GM12878 (cell line): Measurements from ENCODE around the gene CAMKK2. TPM values are rescaled to one million over a fixed set of nuclear protein-coding genes. Genes with fewer than 3 reads are reported as not detected.

Experiments
- BACH1 ChIP-seq: fragments of 450-650 bp; IDR thresholded peaks from 2 replicates; pipeline ENCODE4 v1.6.1; 2017; ENCODE audit warnings: mild to moderate bottlenecking, borderline replicate concordance
- CBX3 ChIP-seq: fragments of 200-600 bp; sonication (generic); IDR thresholded peaks from 2 replicates; pipeline ENCODE4 v1.6.1; 2016; ENCODE audit warnings: low read depth, borderline replicate concordance
- CEBPB ChIP-seq, 2 experiments: fragments of 150-350 bp in 1 of 2; IDR thresholded peaks; 2 replicates each; pipeline ENCODE4 v1.6.1; 2012 to 2014; ENCODE audit warnings: low read depth in 2 of 2, low read length in 2 of 2, borderline replicate concordance in 1 of 2, inconsistent platforms in 1 of 2
- CHD4 ChIP-seq: fragments of 200-600 bp; sonication (generic); IDR thresholded peaks from 2 replicates; pipeline ENCODE4 v1.6.1; 2016; ENCODE audit warnings: mild to moderate bottlenecking
- CUX1 ChIP-seq: IDR thresholded peaks from 2 replicates; pipeline ENCODE4 v1.6.1; 2012; ENCODE audit warnings: improper control_type of control experiment, low read depth, low read length; ENCODE audit not compliant: insufficient replicate concordance
- E4F1 ChIP-seq: fragments of 450-650 bp; IDR thresholded peaks from 2 replicates; pipeline ENCODE4 v1.6.1; 2018; ENCODE audit warnings: borderline replicate concordance, mild to moderate bottlenecking; ENCODE audit not compliant: partially characterized antibody
- EED ChIP-seq: sonication (generic); IDR thresholded peaks from 2 replicates; pipeline ENCODE4 v1.6.1; 2016; ENCODE audit warnings: antibody characterized with exemption, low read depth
- EP300 ChIP-seq, 2 experiments: fragments of 150-350 bp in 1 of 2; IDR thresholded peaks; 2 replicates each; pipeline ENCODE4 v1.6.1; 2011 to 2012; ENCODE audit warnings: low read depth in 2 of 2, low read length in 2 of 2, borderline replicate concordance in 1 of 2, improper control_type of control experiment in 1 of 2, inconsistent platforms in 1 of 2; ENCODE audit not compliant: control insufficient read depth in 1 of 2
- FOS ChIP-seq: IDR thresholded peaks from 3 replicates; pipeline ENCODE4 v1.6.1; 2011; ENCODE audit warnings: borderline replicate concordance; ENCODE audit not compliant: insufficient read length; ENCODE audit errors: extremely low read depth
- HDAC2 ChIP-seq: fragments of 200-600 bp; sonication (generic); IDR thresholded peaks from 2 replicates; pipeline ENCODE4 v1.6.1; 2017
- IKZF1 ChIP-seq: fragments of 450-650 bp; conservative IDR thresholded peaks from 2 replicates; pipeline ENCODE4 v1.6.1; 2017; ENCODE audit warnings: antibody characterized with exemption, mild to moderate bottlenecking
- IRF4 ChIP-seq: IDR thresholded peaks from 2 replicates; pipeline ENCODE4 v1.6.1; 2011; ENCODE audit warnings: low read depth, low read length
- MTA2 ChIP-seq: fragments of 450-650 bp; IDR thresholded peaks from 2 replicates; pipeline ENCODE4 v1.6.1; 2016; ENCODE audit warnings: low read depth, mild to moderate bottlenecking, moderate library complexity
- NFYB ChIP-seq: IDR thresholded peaks from 2 replicates; pipeline ENCODE4 v1.6.1; 2011; ENCODE audit warnings: low read depth, mild to moderate bottlenecking, low read length, improper control_type of control experiment, moderate library complexity; ENCODE audit not compliant: insufficient read depth
- RCOR1 ChIP-seq: conservative IDR thresholded peaks from 2 replicates; pipeline ENCODE4 v1.6.1; 2012; ENCODE audit warnings: low read depth, low read length, improper control_type of control experiment
- RFX5 ChIP-seq: IDR thresholded peaks from 2 replicates; pipeline ENCODE4 v1.6.1; 2011; ENCODE audit warnings: low read depth, low read length, improper control_type of control experiment
- SIX5 ChIP-seq: IDR thresholded peaks from 2 replicates; pipeline ENCODE4 v1.6.1; 2011; ENCODE audit warnings: mild to moderate bottlenecking, low read depth, low read length, moderate library complexity; ENCODE audit not compliant: severe bottlenecking
- SMAD5 ChIP-seq: IDR thresholded peaks from 2 replicates; pipeline ENCODE4 v1.6.1; 2016; ENCODE audit warnings: antibody characterized with exemption, low read depth
- ZNF274 ChIP-seq: IDR thresholded peaks from one replicate; pipeline ENCODE4 v1.8.0; 2011; ENCODE audit not compliant: insufficient read length, insufficient read depth
- ZNF384 ChIP-seq: IDR thresholded peaks from 2 replicates; pipeline ENCODE4 v1.6.1; 2012; ENCODE audit warnings: low read depth, mild to moderate bottlenecking, low read length, improper control_type of control experiment, borderline replicate concordance
- ZNF622 ChIP-seq: fragments of 450-650 bp; IDR thresholded peaks from 2 replicates; pipeline ENCODE4 v1.6.1; 2017; ENCODE audit warnings: mild to moderate bottlenecking, inconsistent platforms
- ZZZ3 ChIP-seq: IDR thresholded peaks from 2 replicates; pipeline ENCODE4 v1.6.1; 2011; ENCODE audit warnings: low read depth; ENCODE audit not compliant: control insufficient read depth, insufficient read length
- polyA plus RNA-seq, 11 experiments: library from polyadenylated mRNA; depleted of rRNA in 4 of 11; unstranded in 6 of 11; stranded (reverse) in 5 of 11; fragments of >200 nt; fragmentation: Nextera tagmentation in 4 of 11; fragmentation: Illumina TruSeq in 1 of 11; extraction: Ambion mirVana in 4 of 11; extraction: Trizol in 1 of 11; gene quantifications; 1 replicate in 1 of 11; 2 replicates in 10 of 11; pipeline versions ENCODE4 v1.2.1 to v1.2.3, GENCODE V29; 2011 to 2016; ENCODE audit warnings: inconsistent platforms in 2 of 11, missing spikeins in 2 of 11, low read depth in 1 of 11
- total RNA-seq, 4 experiments: library from RNA; depleted of rRNA in 3 of 4; stranded (reverse); fragments of >200 nt in 3 of 4; fragmentation: Illumina TruSeq in 1 of 4; extraction: Trizol in 1 of 4; gene quantifications; 2 replicates each; pipeline versions ENCODE4 v1.2.1 to v1.2.3, GENCODE V29; 2013 to 2021

The CAMKK2 gene
- total and polyA plus RNA-seq, 10 of the 15 experiments (the other 5 are each of a cell fraction or from before 2014, with no cell fraction given): 5.2 to 40.6 (median 26.6) TPM

GRCh38 chr12:121209624-121210572 lies 86.6 kb downstream of the CAMKK2 start, which contains the start of gene P2RX4 (continued):
- no peak for TF ChIP-seq CEBPB (IDR thresholded peaks at IDR 0.05; ENCODE audit: borderline replicate concordance in 1 of 2, low read depth in 2 of 2, low read length in 2 of 2)
- TF ChIP-seq CUX1: no peak
- TF ChIP-seq SMAD5: peak; percentile 78
- no peak for TF ChIP-seq NFYB
- no peak for TF ChIP-seq HDAC2
- TF ChIP-seq CHD4: no peak
- TF ChIP-seq IRF4: no peak
- TF ChIP-seq BACH1: peak; percentile 96
- TF ChIP-seq E4F1: peak; percentile 81
- no peak for TF ChIP-seq EP300 (IDR thresholded peaks at IDR 0.05; ENCODE audit: borderline replicate concordance in 1 of 2, control insufficient read depth in 1 of 2, low read depth in 2 of 2, low read length in 2 of 2)
- TF ChIP-seq SIX5: no peak
- TF ChIP-seq MTA2: no peak
- TF ChIP-seq IKZF1: peak; percentile 80
- peak; percentile 76 for TF ChIP-seq ZNF384
- no peak for TF ChIP-seq ZNF274
- no peak for TF ChIP-seq FOS
- TF ChIP-seq CBX3: no peak
- no peak for TF ChIP-seq EED
- no peak for TF ChIP-seq RCOR1
- no peak for TF ChIP-seq ZNF622
- peak; percentile 19; the same call in 1 of the 2 replicates for TF ChIP-seq RFX5
- no peak for TF ChIP-seq ZZZ3
